OCI-LY1 (cell line): ENCODE data around the gene WDSUB1.

Experiments
- CTCF ChIP-seq: fragments of 200-600 bp; sonication (generic), shearing (Covaris generic); IDR thresholded peaks from 2 replicates; pipeline ENCODE4 v1.5.1; 2017; ENCODE audit warnings: mild to moderate bottlenecking, antibody characterized with exemption, low read length, moderate library complexity, mixed read lengths
- EZH2 ChIP-seq: fragments of 200-600 bp; sonication (generic), shearing (Covaris generic); IDR thresholded peaks from 2 replicates; pipeline ENCODE4 v1.8.0; 2017; ENCODE audit warnings: borderline replicate concordance, mixed run types, mild to moderate bottlenecking, antibody characterized with exemption, low read length, moderate library complexity, mixed read lengths

GRCh38 chr2:159215116-159215515 is 71.4 kb downstream of the WDSUB1 start:
- no peak for TF ChIP-seq CTCF
- TF ChIP-seq EZH2, result no peak
